HG03045 (cell line): ENCODE data around the gene TRIM59.
"Not testable (repeated sequence)": the region's sequence is repeated elsewhere in the genome, so short reads cannot be mapped to it uniquely, and the experiment has no call there.

Source experiments
- ATAC-seq: cut with Tn5 transposase; IDR thresholded peaks from one replicate; pipeline ENCODE4 v1.9.1; 2021; ENCODE audit warnings: mild to moderate bottlenecking, moderate library complexity; ENCODE audit not compliant: unreplicated experiment

TRIM59 gene

DNA sequence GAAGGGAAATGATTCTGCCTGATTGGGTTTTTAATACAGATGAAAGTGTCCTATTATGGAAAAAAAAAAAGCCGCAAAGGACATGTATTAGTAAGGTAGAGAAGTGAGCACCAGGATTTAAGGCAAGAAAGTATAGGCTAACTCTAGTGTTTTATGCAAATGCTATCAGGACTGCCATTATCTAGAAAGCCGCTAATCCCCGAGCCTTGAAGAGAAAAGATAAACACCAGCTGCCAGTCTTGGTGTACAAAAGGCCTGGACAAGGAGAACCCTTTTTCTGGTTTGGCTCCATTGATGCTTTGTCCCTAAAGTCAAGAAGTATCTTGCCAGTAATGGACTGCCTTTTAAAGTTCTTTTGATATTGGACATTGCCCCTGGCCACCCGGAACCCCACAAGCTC is 8.6 kb upstream of the TRIM59 start:
- ATAC-seq, result no peak

DNA sequence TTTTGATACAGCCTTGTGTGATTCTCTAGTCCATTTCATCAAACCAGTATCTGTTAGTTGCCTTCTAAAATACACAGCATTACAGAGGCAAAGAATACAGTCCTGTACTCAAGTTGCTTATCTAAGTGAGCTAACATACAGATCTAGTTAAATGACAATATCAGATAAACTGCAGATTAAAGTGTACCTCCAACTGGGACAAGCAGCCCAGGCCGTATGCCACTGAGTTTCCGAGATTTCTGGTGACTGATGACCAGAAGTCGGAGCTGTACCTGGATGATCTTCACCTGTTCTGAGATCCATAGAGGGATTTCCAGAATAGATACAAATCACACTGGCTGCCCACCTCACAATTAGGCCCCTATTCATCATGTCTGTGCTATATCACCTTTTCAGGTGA is 6.3 kb upstream of the TRIM59 start:
- ATAC-seq, result no peak

DNA sequence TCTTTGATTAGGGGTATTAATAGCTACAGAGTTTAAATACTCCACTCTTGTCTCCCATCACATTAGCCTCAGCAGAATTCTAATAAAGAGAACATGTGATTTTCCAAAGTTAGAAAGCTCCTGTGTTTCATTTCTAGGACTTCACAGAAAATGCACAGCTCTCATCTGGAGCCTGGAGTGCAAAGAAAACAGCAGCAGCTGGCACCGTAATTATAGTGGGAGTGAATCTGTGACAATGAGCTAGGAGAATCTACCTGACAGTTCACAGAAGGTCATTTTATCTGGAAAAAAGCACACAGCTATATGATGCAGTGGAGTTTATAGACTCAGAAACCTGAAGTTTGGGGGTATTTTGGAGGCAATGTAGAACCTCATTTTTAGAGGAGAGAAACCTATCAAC is 5.4 kb upstream of the TRIM59 start:
- no peak for ATAC-seq

DNA sequence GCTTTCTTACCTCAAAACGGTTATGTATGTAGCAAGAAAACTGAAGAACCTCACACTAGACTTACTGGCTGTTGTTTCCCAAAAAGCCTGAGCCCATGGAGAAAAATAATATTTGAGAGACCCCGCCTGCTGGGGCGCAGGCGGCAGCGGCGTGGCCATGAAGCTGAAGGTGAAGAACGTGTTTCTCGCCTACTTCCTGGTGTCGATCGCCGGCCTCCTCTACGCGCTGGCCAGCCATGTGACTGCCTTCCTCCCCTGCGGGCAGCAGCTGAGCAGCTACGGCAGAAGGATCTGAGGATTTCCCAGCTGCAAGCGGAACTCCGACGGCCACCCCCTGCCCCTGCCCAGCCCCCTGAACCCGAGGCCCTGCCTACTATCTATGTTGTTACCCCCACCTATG is 2.7 kb upstream of the TRIM59 start:
- not testable (repeated sequence) for ATAC-seq

DNA sequence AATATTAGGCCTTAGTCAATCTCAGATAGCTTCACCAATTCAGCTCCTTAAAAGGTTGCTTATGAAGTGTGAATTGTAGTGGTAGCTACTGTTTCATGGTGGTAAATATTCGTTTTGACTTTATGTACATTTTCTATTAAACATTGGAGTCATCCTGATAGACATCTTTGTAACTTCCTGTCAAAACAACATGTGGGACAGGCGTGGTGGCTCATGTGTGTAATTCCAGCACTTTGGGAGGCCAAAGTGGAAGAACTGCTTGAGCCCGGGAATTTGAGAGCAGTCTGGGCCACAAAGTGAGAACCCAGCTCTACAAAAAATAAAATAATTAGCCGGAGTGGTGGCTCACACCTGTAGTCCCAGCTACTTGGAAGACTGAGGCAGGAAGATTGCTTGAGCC is 2.0 kb upstream of the TRIM59 start:
- no peak for ATAC-seq

DNA sequence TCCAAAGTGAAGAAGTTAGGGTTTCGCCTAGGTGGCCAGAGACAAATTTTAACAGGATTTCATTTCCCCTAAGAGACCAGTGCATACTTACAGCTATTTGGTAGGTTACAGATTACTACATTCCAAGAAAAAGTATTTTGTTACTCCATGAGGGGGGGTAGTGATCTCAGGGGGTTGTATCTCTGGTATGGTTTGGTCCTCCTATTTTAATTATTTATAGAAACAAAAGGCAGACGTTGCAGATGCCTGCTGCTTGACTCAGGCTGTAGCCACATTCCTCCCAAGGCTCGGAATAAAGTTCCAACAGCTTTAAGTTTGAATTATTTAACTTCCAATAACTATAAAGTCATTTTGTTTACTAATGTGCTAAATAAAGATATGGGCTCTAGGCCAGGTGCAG is 1.3 kb upstream of the TRIM59 start:
- no peak for ATAC-seq

DNA sequence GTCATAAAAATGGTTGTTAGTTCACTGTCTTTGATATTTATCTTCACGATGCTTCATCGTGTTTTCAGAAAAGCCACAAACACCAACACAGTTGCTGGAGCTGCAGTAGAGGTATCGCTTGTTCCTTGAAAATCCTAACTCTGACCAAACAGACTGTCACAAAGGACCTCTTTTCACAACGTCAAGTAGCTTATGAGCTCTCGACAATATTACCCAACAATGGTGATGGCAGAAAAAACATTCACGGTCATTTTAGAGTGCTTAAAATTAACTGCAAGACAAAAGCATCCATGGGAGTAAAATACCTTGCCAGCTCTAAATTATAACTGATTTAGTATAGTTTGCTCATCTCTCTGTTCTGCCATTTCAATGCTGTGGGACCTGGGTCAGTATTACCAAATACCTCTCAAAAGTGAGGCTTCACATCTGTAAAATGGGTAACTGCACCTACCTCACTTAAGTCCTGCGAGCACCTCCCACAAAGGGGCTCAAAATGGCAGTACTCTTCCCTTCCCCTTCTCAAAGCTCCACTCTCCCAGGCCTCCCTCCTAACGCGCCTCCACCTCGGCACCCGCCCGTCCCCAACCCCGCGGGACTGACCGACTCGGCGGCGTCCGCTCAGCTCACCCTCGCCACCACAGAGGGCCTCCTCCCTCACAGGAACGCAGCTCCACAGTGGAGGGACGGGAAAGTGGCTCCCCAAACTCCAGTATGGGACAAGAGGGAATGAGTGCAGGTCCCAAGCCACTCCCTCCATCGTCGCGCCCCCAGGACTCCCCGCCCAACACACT is 546 bp downstream of the TRIM59 start:
- ATAC-seq, result peak; percentile 34

DNA sequence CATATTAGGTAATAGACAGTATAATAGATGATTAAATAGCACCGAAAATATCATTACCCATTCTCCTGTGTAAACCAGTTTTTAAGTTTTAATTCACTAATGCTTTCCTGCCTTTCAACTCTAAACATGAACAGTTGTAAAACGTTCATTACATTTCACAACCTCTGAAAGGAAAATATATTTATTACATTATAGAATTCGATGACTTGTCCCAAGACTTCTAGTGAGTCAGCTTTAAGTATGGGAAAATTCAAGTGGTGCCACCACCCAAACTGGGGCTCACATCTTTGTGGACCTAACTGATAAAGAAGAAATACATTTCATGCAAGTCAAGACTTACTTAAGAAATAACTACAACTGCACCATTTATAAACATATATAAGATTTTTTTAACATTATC is 2.0 kb downstream of the TRIM59 start:
- ATAC-seq, result no peak

DNA sequence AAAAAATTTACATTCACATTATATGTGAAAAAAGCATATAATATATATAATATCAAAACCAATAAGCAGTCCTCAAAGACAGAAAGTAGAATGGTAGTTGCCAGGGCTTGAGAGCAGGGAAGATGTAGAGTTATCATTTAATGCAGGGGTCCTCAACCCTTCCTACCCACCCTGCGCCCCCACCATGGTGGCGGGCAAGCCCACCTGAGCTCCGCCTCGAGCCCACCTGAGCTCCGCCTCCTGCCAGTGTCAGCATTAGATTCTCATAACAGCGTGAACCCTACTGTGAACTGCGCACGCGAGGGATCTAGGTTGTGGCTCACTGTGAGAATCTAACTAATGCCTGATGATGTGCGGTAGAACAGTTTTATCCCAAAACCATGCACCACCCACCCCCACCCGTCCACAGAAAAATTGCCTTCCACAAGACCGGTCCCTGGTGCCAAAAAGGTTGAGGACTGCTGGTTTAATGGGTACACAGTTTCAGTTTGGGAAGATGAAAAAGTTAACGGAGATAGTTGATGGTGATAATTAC is 3.0 kb downstream of the TRIM59 start:
- no peak for ATAC-seq

DNA sequence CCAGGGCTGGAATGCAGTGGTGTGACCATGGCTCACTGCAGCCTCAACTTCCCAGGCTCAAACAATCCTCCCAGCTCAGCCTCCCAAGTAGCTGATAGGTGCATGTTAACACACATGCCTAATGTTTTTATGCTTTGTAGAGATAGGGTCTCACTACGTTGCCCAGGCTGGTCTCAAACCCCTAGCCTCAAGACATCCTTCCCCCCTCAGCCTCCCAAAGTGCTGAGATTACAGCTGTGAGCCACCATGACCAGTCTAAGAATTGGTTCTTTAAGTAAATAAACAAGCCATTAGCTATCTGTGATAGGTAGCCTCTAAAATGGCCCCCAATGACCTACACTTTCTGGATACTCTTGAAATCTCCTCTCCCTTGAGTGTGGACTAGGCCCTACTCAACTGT is 3.7 kb downstream of the TRIM59 start:
- ATAC-seq, result no peak

DNA sequence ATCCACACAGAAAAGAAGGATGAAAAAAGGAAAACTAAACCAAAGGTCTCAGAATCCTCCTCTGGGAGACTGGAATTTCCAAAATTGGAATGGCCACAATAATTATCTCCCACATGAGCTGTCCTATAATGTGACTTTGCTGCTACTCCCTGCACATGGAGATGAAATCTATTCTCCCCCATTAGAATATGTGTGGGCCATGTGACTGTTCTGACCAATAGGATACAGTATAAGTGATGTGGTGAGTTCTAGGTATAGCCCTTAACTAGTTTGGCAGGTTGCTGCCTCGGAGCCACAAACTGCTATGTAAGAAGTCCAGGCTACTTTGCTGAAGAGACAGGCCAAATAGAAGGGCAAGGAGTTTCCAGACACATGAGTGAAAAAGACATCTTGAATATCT is 5.2 kb downstream of the TRIM59 start:
- no peak for ATAC-seq

DNA sequence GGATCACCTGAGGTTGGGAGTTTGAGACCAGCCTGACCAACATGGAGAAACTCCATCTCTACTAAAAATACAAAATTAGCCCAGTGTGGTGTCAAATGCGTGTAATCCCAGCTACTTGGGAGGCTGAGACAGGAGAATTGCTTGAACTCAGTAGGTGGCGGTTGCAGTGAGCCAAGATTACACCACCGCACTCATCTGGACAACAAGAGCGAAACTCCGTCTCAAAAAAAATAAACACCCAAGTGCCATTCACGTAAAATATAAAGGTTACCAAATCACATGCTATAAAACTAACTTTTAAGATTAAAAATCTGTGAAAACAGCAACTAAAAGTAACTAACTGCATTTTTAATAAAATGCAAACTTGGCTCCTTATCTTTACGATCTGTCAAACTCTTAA is 8.9 kb downstream of the TRIM59 start:
- ATAC-seq, result no peak

DNA sequence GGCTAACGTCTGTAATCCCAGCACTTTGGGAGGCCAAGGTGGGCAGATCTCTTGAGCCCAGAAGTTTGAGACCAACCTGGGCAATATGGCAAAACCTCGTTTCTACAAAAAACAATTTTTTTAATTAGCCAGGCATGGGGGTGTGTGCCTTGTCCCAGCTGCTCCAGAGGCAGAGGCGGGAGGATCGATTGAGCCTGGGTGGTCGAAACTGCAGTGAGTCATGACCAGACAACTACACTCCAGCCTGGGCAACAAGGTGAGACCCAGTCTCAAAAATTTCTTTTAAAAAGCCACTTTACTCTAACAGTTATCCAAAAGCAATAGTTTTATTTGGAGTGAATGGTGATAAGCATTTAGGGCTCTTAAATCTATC is 12.5 kb downstream of the TRIM59 start:
- no peak for ATAC-seq

DNA sequence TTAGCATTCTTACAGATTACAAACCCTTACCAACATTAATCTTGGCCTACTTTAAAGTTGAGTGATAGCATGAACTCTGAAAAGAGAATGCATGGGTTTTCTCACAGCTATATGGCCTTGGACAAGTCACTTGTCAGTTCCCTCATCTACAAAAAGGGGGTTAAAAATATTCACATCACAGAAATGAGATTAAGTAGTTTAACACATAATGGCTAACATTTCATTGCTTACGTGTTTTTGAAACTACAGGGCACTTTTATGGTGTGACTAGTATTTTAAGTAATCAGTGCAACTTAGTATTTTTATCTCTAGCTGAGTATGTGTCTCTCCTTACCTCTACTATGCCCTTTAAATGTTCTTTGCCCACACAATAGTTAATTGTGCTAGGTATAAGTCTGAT is 13.8 kb downstream of the TRIM59 start:
- no peak for ATAC-seq

DNA sequence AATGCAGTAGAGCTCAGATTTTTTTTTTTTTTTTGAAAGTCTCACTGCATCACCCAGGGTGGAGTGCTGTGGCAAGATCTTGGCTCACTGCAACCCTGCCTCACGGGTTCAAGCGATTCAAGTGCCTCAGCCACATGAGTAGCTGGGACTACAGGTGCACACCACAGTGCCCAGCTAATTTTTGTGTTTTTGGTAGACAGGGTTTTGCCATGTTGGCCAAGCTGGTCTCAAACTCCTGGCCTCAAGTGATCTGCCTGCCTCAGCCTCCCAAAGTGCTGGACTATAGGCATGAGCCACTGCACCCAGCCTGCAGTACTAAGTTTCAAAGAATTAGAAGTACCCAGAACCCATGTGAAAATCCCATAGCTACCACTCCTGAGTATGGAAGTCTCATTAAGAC is 14.5 kb downstream of the TRIM59 start:
- ATAC-seq, result no peak

DNA sequence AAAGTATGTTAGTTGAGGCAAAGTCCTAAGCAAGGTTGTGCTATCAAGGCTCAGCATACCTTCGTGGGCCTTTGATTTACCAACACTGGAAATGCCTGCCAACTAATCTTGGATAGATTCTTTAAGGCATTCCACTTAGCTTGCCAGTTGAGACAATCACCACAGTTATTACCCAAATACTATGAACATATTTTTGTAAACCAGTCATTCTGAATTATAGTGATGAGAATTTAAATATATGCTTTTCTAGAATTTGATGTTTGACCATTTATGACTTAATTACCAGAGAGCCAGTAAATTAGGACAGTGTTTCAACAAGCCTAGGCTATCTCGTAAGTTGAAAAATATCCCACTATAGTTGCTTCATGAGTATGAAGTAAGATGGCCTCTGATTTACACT is 15.5 kb downstream of the TRIM59 start:
- ATAC-seq, result no peak

DNA sequence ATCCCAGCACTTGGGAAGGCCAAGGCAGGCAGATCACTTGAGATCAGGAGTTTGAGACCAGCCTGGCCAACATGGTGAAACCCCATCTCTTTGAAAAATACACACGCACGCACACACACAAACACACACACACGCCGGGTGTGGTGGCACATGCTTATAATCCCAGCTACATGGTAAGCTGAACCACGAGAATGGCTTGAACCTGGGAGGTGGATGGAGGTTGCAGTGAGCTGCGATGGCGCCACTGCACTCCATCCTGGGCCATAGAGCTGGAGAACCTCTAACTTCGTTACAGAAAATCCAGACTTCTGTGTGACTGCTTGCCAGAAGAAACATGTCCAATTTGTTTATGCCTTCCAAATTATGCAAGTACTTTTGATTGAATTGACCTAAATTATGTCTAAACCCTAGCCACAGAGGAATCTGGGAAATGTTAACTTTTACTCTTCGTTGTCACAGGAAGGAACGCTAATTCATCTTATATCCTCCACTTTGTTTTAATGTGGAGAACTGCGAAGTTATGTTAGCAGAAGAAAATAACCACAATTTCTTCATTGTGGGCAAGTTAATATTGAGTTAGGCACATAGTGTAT is 21.7 kb downstream of the TRIM59 start:
- no peak for ATAC-seq

DNA sequence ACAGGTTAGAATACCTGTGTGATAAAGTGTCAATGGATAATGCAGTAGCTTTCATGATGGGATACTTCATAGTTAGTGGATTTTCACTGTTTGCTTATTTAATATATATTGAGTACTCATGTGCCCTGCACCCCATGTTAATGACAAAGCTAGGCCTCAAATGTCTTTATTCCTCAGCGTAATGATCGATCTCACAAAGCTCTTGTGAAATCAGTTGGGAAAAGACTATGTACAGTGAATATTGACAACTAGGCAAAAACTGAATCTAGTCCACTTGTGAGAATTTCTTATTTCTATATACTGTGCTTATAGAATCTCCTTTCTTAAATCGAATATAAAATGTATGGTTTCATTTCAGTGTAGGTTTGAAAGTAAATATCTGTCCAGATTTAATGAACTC is 32.3 kb downstream of the TRIM59 start:
- no peak for ATAC-seq

DNA sequence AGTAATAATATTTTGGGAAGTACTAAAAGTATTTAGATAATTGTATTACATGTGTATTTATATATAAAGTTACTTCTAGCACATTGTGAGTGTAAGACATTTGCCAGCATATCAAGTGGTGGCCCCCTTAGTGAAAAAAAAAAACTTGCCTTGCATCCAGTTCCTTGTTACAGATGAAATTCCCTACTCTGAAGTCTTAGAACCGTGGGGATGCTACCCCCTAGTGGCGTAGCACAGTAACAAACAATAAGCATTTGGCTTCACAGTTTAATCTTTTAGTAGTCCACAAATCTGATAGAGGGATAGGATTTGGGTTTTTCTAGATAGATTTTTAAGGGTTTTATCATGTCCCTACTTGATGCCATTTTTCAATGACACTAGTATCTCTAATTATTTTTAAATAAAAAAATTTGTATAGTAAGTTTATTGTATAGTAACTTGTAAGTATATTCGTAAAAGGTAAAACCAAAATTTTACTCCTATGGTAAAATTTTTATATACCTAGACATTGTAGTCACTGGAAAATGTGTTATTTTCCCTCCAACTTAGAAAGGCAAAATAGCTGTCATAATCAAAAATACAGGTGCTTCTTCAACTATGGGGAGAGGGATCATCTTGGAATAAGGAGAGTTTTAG is 35.9 kb downstream of the TRIM59 start:
- ATAC-seq, result peak; percentile 64

DNA sequence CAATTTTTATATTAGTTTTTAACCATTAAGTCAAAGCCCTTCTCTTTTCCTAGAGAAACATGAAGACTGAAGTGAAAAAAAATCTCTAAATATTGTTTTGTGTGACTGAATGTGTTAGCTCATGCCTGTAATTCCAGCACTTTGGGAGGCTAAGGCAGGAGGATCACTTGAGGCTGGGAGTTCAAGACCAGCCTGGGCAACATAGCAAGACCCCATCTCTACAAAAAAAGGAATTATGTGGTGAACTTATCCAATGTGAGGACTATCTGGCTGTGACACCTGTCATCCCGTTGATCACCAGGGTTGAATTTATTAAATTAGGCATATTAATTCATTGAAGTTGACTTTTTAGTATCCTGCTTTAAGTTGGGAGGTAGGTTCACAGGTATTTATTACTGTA is 37.1 kb downstream of the TRIM59 start:
- ATAC-seq, result no peak

DNA sequence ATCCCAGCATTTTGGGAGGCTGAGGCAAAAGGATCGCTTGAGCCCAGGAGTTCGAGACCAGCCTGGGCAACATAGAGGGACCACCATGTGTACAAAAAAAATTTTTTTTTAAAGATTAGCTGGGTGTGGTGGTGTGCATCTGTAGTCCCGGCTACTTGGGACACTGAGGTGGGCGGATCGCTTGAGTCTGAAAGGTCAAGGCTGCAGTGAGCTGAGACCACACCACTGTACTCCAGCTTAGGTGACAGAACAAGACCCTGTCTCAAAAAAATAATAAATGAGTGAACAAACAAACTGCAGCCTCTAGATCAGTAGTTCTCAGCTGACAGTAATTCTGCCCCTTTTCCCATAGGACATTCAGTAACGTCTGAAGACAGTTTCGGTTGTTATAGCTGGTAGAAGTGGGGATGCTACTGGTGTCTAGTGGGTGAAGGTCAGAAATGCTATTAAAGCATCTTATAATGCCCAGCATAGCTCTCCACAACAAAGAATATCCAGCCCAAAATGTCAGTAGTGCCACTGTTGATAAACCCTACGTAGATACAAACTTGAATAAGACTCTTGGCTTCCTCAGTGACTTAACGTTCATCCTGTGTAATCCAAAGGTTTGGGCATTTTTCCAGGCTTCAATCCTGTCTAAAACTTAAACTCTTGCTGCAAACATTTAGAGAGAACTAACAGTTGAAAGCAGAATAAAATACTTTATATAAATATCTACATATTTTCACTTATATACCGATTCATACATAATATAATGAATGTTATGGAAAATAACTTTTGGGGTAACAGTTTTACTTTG is 39.6 kb downstream of the TRIM59 start:
- ATAC-seq, result no peak
